Anterior cingulate cortex (tissue), 58 donors: ENCODE data around the gene IST1.

Experiments
- DNase-seq, 58 donors: peaks; one replicate each; lab custom pipeline; 2025; lab: John Stamatoyannopoulos, UW

The IST1 gene

GRCh38 chr16:71915350-71915749 is 20.0 kb downstream of the IST1 start:
- no peak for DNase-seq

DNA sequence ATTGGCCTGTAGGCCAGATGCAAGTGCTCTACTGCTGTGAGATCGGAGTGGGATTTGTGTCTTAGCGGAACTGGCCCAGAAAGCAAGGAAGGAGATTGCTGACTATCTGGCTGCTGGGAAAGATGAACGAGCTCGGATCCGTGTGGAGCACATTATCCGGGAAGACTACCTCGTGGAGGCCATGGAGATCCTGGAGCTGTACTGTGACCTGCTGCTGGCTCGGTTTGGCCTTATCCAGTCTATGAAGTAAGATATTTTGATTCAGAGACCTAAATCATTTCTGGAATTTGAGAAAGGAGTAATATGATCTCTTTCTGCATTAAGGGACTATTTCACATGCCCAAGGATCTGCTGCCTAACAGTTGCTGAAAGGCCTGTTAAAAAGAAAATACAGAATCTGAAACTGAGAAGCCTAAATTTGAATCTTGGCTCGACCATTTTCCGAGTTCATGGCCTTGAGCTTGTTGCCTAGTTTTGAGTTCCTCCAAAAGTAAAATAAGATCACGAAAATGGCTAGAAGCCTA is 21.1 kb downstream of the IST1 start:
- no peak for DNase-seq

DNA sequence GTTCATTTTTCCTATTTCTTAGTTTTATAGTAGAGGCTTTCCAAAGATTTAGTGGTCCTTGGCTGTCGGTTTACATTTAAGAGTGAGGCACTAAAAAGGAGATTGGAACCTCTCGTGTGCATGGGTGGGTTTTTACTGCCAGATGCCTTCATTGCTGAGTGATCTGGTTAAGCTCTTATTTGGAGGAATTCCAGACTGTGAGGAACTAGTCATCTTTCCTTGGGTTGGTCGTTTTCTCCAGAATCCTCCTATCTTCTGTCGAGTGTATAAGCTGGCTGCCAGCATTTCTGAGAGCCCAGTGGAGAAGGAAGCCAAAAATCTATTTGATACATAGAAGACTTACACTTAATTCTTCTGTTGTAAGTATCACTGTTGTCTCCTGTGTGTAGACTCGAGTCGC is 22.6 kb downstream of the IST1 start:
- no peak for DNase-seq

- peak in 1 of 58 donors; percentile 9 for DNase-seq
These were observed 23.7 kb downstream of the IST1 start for GRCh38 chr16:71919035-71919434.

GRCh38 chr16:71920658-71921057 is 25.3 kb downstream of the IST1 start:
- no peak for DNase-seq

DNA sequence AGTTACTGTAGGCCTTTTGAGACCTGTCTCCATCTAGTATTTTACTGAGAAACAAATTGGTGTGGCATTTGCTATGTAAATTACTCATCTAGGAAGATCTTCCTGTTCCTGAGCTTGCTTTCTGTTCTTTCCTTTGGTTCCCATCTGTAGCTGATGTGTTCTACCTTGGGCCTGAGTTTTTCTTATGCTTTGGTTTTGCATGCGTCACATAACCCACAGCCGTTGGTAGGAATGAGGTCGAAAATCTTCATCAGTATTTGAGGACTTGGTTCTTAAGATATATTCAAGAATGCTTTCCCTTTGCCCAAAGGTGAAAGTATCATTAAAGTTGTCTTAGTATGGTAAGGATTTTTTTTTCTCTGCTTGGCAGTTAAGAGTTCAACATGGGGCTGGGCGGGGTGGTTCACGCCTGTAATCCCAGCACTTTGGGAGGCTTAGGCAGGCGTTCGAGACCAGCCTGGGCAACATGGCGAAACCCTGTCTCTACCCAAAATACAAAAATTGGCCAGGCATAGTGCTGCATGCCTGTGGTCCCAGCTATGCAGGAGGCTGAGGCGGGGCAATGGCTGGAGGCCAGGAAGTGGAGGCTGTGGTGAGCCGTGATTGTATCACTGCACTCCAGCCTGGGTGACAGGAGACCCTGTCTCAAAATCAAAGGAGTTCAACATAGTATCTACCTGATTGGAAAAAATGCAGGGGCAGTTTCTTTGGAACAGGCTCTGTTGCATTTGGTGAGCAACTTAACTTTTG is 28.8 kb downstream of the IST1 start:
- DNase-seq, result no peak

GRCh38 chr16:71924710-71925109 is 29.4 kb downstream of the IST1 start:
- no peak for DNase-seq

GRCh38 chr16:71927383-71927782 is 32.1 kb downstream of the IST1 start:
- DNase-seq, result peak in 10 of 58 donors; percentile 8 to 41 (median 24)

- DNase-seq, result no peak
These were observed 32.5 kb downstream of the IST1 start for GRCh38 chr16:71927787-71928186.

DNA sequence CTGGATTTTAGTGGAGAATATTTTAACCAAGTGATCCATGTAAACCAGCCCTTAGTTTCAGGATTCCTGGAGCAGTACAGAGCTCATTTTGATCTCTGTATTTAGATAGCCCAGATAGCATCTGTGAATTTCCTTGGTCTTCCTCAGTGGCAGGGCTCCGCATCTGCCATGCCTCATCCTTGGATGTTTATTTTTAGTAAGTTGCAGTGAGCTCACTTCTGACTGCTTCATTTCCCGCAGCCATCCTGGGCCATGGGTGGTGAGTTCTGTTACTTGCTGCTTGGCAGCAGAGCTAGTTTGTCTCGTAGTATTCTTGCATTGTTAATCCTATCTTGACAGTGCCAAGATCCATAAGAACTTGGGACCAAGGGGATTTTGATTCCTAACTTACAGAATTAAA is 33.7 kb downstream of the IST1 start:
- DNase-seq, result peak in 14 of 58 donors; percentile 2 to 48 (median 16)

DNA sequence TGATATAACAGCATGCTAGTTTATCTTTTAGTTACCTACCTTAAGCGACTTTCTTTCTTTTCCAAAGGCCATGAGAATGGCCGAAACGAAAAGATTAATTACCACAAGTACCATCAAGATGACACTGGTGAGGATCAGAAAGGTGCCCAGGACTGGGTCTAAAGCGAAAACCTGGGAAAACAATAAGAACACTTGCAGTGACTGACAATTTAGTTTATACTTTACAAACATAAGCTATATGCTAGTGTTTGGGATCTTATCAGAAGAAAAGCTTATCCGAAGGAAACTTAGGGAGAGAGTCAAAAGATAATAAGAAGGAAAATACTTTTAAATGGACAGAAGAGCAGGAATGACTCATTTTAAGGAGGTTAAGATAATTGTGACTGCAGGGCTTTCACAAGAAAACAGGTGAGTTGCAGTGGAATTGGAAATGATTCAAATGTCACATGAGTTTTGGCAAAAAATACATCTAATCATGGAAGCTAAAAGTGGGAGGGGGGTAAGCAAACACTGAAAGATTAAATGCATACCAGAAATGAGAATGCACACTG is 34.8 kb downstream of the IST1 start:
- no peak for DNase-seq

DNA sequence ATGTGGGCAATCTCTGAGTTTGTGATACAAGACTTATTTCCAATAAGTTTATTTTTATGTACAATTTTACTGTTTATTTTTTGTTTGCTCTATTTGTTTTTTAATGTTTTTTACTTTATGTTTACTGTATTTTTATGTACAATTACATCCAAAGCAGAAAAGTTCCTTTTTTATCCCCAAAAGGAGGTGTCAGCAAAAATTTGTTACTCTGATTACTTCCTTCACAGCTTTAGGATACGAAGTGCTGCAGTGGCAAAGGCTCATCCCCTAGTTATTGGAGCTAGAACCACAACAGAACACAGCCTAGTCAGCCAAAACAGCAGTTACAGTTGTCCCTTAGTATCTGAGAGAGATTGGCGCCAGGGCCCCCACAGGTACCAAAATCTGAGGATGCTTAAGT is 35.7 kb downstream of the IST1 start:
- no peak for DNase-seq

DNA sequence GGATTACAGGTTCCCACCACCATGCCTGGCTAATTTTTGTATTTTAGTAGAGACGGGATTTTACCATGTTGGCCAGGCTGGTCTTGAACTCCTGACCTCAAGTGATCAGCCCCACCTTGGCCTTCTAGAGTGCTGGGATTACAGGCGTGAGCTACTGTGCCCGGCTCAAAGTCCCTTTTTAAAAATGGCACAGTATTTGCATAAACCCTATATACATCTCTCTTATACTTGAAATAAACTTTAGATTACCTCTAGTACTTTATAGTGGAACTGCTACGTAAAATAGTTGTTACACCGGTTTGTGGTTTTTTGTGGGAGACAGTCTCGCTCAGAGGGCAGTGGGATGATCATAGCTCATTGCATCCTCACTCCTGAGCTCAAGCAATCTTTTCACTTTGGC is 36.3 kb downstream of the IST1 start:
- DNase-seq, result no peak

DNA sequence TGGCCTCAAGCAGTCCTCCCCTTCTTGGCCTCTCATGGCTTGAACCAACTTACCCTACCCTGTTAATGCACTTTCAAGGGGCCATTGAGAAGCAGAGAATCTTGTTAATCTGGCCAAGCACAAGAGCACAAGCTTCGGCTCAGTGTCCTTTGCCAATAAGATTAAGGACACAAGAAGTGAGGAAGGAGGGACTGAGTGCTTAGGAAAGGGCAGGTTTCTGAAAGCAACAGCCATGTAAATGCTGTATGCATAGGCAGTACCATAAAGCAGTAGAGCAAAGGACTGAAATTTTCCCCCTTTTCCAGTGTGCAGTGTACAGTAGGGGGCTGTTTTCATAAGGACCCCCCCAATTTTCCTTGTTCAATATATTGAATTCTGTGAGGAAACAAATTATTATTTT is 37.7 kb downstream of the IST1 start:
- no peak for DNase-seq

GRCh38 chr16:71933913-71934695 is 38.8 kb downstream of the IST1 start:
- DNase-seq, result peak in 2 of 58 donors; percentile 24 to 37

DNA sequence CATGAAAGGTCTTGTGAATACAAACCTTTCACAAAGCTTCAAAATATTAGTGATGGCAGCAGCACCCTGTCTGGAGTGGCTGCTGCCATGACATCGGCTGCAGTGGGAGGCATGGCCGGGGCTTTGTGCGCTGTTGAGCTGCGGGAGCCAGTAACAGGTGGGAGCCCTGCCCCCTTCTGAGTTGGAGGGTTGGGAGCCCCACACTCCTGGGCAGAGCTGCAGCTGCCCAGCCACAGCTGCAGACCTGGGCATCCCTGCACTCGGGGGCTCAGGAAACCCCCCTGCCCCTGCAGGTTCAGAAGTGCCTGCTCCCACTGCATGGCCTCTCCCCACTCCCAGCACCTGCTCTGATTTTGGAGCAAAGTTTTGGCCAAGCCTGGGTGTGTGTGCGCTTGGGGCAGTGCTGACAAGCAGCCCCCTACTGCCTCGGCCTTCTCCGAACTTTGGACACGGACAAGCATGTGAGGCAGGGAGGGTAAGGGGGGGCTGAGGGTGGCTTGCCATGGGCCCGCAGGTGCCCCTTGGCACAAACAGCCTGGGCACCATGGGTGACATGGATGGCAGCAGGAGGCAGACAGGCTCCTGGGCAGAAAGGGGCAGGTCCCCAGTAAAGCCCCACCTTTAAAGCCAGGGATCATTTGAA is 42.7 kb downstream of the IST1 start:
- DNase-seq, result no peak

- DNase-seq, result no peak
These were observed 48.6 kb downstream of the IST1 start for GRCh38 chr16:71943887-71944286.

GRCh38 chr16:71945616-71946015 is 50.3 kb downstream of the IST1 start:
- DNase-seq, result no peak

DNA sequence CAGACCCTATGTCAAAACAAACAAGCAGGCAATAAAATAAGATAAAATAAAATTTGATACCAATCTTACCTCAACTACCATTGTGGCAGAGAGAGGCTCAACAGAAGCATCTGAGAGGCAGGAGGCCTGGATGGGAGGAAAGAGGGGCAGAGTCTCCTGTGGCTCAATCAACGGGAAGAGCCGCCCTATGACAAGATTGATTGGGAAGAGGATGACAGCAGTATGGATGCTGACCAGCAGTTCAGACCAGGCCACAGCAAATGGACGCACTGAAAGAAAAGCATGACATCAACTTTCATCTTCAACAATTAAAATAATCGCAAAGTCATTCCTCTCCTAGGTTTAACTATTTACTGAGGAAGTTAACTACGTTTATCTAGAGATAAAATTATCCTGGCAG is 57.5 kb downstream of the IST1 start:
- DNase-seq, result no peak

DNA sequence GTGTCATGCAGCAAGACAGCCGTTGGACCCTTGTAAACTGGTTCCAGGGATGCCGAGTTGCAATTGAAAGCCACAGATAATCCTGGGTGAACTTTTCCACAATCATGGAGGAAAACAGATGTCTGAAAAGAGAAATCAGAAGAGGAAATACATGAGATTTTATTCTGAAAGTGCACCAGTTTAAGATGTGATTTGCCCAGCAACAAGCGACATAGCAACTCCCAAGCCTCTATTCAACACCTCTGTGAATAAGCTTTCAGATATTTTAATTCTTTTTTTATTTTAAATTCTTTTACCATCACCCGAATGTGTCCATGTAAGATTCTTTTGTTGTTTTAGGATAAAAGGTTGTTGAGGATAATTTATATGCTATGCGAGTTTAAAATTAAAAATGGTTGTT is 58.8 kb downstream of the IST1 start:
- DNase-seq, result no peak

DNA sequence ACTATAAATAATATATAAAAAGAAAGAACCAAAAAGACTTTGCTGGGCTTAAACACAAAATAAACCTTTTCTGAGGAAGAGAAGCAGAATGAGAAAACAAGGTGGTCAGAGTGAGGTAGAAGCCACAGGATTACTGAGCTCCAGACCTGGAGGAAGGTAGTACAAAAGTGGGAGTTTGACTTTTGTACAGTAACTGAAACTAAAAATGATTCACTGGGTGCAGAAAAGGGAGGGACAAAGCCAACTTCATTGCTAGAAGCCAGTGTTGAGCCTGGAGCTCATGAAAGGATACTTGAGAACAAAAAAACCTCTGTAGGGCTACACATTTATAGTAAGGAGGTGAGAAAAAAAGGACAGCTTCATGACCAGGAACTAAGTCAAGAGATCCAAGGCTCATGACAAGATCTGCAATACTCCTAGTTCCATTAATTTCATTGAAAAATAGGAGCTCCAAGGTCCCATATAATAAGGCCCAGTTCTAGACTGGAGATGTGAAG is 59.4 kb downstream of the IST1 start:
- DNase-seq, result no peak
